ENCODE results near the gene GLIS1. TPM values are rescaled to one million over a fixed set of nuclear protein-coding genes. Genes with fewer than 3 reads are reported as not detected.

Gene GLIS1
- total and polyA plus RNA-seq, 3 experiments from 2014 or later, result 0.18 TPM; not detected in 2

DNA sequence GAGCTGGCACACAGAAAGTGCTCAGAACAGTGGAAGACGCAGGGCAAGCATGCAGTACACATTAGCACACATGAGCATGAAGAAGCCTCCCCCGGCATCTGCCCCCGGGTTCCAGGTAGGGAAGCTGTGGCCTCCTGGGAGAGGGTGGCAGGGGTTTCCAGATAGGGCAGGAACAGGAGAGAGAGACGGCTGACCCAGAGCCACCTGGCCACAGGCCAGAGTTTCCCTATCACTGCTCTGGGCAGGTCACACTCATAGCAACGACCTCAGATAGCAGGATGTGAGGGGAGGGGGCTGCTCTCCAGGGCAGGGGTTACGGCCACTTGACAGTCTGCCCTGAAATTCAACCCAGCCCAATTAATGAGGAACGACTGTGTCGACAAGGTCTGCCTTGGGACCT is 36.6 kb downstream of the GLIS1 start:
- no peak for DNase-seq
- Mint-ChIP-seq H3K27ac (no peak overlapping the region), H3K4me3 (no peak overlapping the region), H3K27me3 (peaks cover 1 to 41% of the 10 kb centered on the region in 2 donors), H3K9me3 (peaks cover 0 to 2% (median 0%) of the 10 kb centered on the region in 5 donors), H3K36me3 (no peaks in the 10 kb centered on the region), H3K4me1 (peaks cover 0 to 2% (median 0%) of the 10 kb centered on the region in 3 donors)
- Histone ChIP-seq H3K9me3 (ENCODE audit: low read length) (no peaks in the 10 kb centered on the region), H3K4me3 (ENCODE audit: low read length) (no peak overlapping the region), H3K36me3 (ENCODE audit: insufficient read depth, low read length) (no peaks in the 10 kb centered on the region), H3K27me3 (ENCODE audit: insufficient read depth, low read length, poor library complexity, severe bottlenecking) (no peaks in the 10 kb centered on the region), H3K27ac (ENCODE audit: low read depth, low read length) (no peak overlapping the region), H3K4me1 (ENCODE audit: insufficient read depth, low read length) (no peaks in the 10 kb centered on the region)
- CTCF ChIA-PET, result no interaction called here
- POLR2A ChIA-PET, result no interaction called here

DNA sequence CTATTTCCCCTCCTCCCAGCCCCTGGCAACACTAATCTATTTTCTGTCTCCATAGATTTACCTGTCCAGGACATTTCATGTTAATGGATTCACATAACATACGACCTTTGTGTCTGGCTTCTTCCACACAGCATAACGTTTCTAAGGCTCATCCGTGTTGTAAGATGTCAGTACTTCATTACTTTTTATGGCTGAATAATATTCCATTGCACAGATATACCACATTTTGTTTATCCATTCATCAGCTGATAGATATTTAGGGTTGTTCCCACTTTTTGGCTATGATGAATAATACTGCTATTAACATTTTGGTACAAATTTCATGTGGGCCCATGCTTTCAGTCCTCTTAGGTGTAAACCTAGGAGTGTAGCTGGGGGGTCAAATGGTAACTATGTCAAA is 38.2 kb downstream of the GLIS1 start:
- Mint-ChIP-seq H3K9me3 (peaks cover 0 to 2% (median 0%) of the 10 kb centered on the region in 5 donors), H3K27ac (no peak overlapping the region), H3K4me1 (peaks cover 0 to 2% (median 0%) of the 10 kb centered on the region in 3 donors), H3K36me3 (no peaks in the 10 kb centered on the region), H3K27me3 (peaks cover 5 to 32% of the 10 kb centered on the region in 2 donors), H3K4me3 (no peak overlapping the region)
- Histone ChIP-seq H3K27me3 (ENCODE audit: insufficient read depth, low read length, poor library complexity, severe bottlenecking) (no peaks in the 10 kb centered on the region), H3K27ac (ENCODE audit: low read depth, low read length) (no peak overlapping the region), H3K4me3 (ENCODE audit: low read length) (no peak overlapping the region), H3K4me1 (ENCODE audit: insufficient read depth, low read length) (no peaks in the 10 kb centered on the region), H3K36me3 (ENCODE audit: insufficient read depth, low read length) (no peaks in the 10 kb centered on the region), H3K9me3 (ENCODE audit: low read length) (no peaks in the 10 kb centered on the region)
- CTCF ChIA-PET, result no interaction called here
- POLR2A ChIA-PET, result no interaction called here
- DNase-seq, result no peak

DNA sequence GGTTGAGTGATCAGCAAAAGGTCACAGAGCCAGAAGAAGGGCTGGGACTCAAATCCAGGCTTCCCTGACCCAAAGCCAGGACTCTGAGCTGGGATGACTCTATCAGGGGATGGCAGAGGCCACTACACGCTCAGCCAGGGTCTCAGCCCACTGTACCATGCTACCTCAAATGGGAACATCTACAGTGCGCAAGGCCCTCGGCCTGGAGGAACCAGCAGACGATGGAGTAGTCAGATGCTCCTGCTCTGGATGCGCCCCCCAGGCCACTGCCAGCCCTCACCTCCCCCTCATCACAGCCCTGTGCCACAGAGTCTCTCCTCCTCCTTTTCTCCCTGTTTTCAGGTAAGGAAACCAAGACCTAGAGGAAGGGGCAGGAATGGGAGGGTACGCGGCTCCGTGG is 39.0 kb downstream of the GLIS1 start:
- Mint-ChIP-seq H3K36me3 (no peaks in the 10 kb centered on the region), H3K9me3 (peaks cover 0 to 2% (median 0%) of the 10 kb centered on the region in 5 donors), H3K27ac (no peak overlapping the region), H3K4me3 (no peak overlapping the region), H3K27me3 (peaks cover 5 to 25% of the 10 kb centered on the region in 2 donors), H3K4me1 (peaks cover 0 to 2% (median 0%) of the 10 kb centered on the region in 3 donors)
- CTCF ChIA-PET, result no interaction called here
- DNase-seq, result no peak
- H3K9me3 ChIP-seq (ENCODE audit: low read length), result no peaks in the 10 kb centered on the region
- POLR2A ChIA-PET, result no interaction called here
- no peak overlapping the region for H3K27ac ChIP-seq (ENCODE audit: low read depth, low read length)
- H3K4me3 ChIP-seq (ENCODE audit: low read length), result no peak overlapping the region
- no peaks in the 10 kb centered on the region for H3K36me3 ChIP-seq (ENCODE audit: insufficient read depth, low read length)
- no peaks in the 10 kb centered on the region for H3K4me1 ChIP-seq (ENCODE audit: insufficient read depth, low read length)
- no peaks in the 10 kb centered on the region for H3K27me3 ChIP-seq (ENCODE audit: insufficient read depth, low read length, poor library complexity, severe bottlenecking)

DNA sequence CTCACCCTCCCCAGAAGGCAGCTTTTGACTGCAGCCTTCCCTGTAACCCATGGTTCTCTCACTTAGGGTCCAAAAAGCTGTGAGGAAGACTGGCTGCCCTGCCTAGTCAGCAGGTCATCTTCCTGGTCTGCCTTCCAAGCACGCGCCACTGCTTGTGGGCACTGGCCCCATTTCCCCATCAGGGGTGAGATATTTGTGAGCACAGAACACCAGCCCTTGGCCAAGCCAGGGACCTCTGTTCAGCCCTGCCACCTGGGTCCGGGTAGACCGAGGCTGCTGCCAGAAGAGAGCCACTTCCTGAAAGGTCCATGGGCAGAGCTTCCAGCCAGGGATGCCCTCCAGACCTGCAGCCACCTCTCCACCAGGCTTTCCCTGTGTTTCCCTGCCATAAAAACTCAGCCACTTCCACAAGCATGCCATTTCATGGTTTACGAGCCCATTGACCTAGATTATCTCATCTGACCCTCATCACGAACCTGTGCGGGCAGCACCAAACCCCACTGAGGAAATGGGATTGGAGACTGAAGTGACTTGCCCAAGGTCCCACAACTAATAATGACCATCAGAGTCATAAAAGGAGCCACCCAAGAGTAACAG is 40.5 kb downstream of the GLIS1 start:
- Histone ChIP-seq H3K36me3 (ENCODE audit: insufficient read depth, low read length) (no peaks in the 10 kb centered on the region), H3K4me1 (ENCODE audit: insufficient read depth, low read length) (no peaks in the 10 kb centered on the region), H3K27ac (ENCODE audit: low read depth, low read length) (no peak overlapping the region), H3K27me3 (ENCODE audit: insufficient read depth, low read length, poor library complexity, severe bottlenecking) (no peaks in the 10 kb centered on the region), H3K4me3 (ENCODE audit: low read length) (no peak overlapping the region), H3K9me3 (ENCODE audit: low read length) (no peaks in the 10 kb centered on the region)
- H3K27ac Mint-ChIP-seq, result no peak overlapping the region
- peaks cover 0 to 2% (median 0%) of the 10 kb centered on the region in 3 donors for H3K4me1 Mint-ChIP-seq
- no peak for DNase-seq
- H3K4me3 Mint-ChIP-seq, result no peak overlapping the region
- no peaks in the 10 kb centered on the region for H3K36me3 Mint-ChIP-seq
- POLR2A ChIA-PET, result no interaction called here
- peaks cover 0 to 2% (median 0%) of the 10 kb centered on the region in 5 donors for H3K9me3 Mint-ChIP-seq
- peaks cover 5 to 19% of the 10 kb centered on the region in 2 donors for H3K27me3 Mint-ChIP-seq
- CTCF ChIA-PET, result no interaction called here

DNA sequence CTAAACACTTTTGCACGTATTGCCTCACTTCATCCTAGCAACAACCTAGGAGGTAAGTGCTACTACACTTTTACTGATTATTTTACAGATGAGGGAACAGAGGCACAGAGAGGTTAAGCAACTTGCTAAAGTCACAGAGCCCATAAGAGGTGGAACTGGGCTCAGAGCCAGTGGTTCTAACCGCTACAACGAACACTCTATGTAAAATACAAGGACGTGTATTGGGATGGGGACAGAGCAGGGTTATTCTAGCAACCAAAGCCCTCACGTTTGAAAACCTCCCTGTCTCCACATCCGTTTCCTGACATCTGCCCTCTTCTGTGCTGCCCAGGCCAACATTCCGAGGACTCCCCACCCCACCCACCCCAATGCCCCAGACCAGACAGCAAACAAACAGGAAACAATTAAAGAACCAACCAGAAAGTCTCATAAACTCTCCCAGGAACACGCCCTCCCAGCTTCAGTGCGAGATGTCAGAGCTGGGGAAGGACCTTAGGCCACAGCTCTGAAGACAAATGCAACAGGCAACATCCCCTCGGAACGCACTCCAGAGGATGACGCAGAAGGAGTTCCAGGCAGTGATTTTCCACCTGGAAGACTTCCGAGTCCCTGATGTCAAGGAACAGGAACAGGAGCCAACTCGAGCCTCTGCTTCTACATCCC is 41.1 kb downstream of the GLIS1 start:
- Histone ChIP-seq H3K36me3 (ENCODE audit: insufficient read depth, low read length) (no peaks in the 10 kb centered on the region), H3K27ac (ENCODE audit: low read depth, low read length) (no peak overlapping the region), H3K27me3 (ENCODE audit: insufficient read depth, low read length, poor library complexity, severe bottlenecking) (no peaks in the 10 kb centered on the region), H3K4me1 (ENCODE audit: insufficient read depth, low read length) (no peaks in the 10 kb centered on the region), H3K4me3 (ENCODE audit: low read length) (no peak overlapping the region), H3K9me3 (ENCODE audit: low read length) (no peaks in the 10 kb centered on the region)
- no peak for DNase-seq
- ChIA-PET POLR2A (no interaction called here), CTCF (no interaction called here)
- Mint-ChIP-seq H3K27ac (no peak overlapping the region), H3K36me3 (no peaks in the 10 kb centered on the region), H3K9me3 (peaks cover 0 to 2% (median 0%) of the 10 kb centered on the region in 5 donors), H3K4me1 (peaks cover 0 to 2% (median 0%) of the 10 kb centered on the region in 3 donors), H3K27me3 (peaks cover 5 to 19% of the 10 kb centered on the region in 2 donors), H3K4me3 (no peak overlapping the region)

DNA sequence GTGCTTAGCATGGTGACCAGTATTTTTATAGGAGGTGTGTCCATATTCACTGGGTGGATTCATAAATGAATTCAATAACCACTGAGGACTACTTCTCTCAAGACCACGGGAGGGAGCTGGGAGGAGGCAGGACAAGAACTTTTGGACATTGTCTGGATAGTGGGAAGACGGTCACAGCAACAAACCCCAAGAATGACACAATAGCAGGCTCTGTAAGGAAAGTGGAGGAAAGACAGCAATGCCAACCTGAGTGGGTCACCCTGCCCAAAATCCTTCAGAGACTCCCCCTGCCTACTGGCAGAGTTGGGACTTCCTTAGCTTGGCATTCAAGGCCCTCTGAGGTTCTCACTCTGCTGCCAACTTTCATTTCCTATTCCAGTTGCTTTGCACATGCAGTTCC is 42.0 kb downstream of the GLIS1 start:
- no peaks in the 10 kb centered on the region for H3K4me1 ChIP-seq (ENCODE audit: insufficient read depth, low read length)
- Mint-ChIP-seq H3K9me3 (peaks cover 0 to 2% (median 0%) of the 10 kb centered on the region in 5 donors), H3K36me3 (no peaks in the 10 kb centered on the region), H3K4me1 (peaks cover 0 to 2% (median 0%) of the 10 kb centered on the region in 3 donors), H3K4me3 (no peak overlapping the region), H3K27me3 (peaks cover 5 to 20% of the 10 kb centered on the region in 2 donors), H3K27ac (peak overlapping the region in 1 of 8 donors; percentile 6)
- H3K27me3 ChIP-seq (ENCODE audit: insufficient read depth, low read length, poor library complexity, severe bottlenecking), result no peaks in the 10 kb centered on the region
- DNase-seq, result no peak
- ChIA-PET CTCF (no interaction called here), POLR2A (no interaction called here)
- no peak overlapping the region for H3K27ac ChIP-seq (ENCODE audit: low read depth, low read length)
- no peaks in the 10 kb centered on the region for H3K9me3 ChIP-seq (ENCODE audit: low read length)
- H3K36me3 ChIP-seq (ENCODE audit: insufficient read depth, low read length), result no peaks in the 10 kb centered on the region
- H3K4me3 ChIP-seq (ENCODE audit: low read length), result no peak overlapping the region

DNA sequence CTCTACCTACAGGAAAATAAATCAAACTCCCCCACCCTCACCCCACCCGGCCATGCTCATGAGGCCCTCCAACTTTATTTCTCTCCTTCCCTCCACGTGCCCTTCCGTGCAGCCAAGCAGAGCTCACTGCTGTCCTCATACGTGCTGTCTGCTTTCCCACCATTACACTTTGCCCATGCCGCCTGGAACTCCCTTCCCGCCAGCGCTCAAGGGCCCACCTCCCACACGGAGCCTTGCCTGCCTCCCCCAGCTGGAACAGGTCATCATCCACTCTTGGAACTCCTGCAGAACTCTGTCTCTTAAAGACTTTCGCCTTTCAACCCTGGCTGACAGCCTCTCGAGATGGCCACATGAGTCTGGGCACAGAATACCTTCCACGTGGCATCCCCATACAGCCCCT is 42.4 kb downstream of the GLIS1 start:
- no peak overlapping the region for H3K4me3 ChIP-seq (ENCODE audit: low read length)
- H3K27ac Mint-ChIP-seq, result peak overlapping the region in 2 of 8 donors; percentile 6 to 68
- H3K36me3 Mint-ChIP-seq, result no peaks in the 10 kb centered on the region
- no peaks in the 10 kb centered on the region for H3K27me3 ChIP-seq (ENCODE audit: insufficient read depth, low read length, poor library complexity, severe bottlenecking)
- H3K4me1 ChIP-seq (ENCODE audit: insufficient read depth, low read length), result no peaks in the 10 kb centered on the region
- POLR2A ChIA-PET, result no interaction called here
- H3K27me3 Mint-ChIP-seq, result peaks cover 9 to 24% of the 10 kb centered on the region in 2 donors
- H3K9me3 ChIP-seq (ENCODE audit: low read length), result no peaks in the 10 kb centered on the region
- no peak for DNase-seq
- peaks cover 0 to 2% (median 0%) of the 10 kb centered on the region in 3 donors for H3K4me1 Mint-ChIP-seq
- no peaks in the 10 kb centered on the region for H3K36me3 ChIP-seq (ENCODE audit: insufficient read depth, low read length)
- no peak overlapping the region for H3K4me3 Mint-ChIP-seq
- CTCF ChIA-PET, result no interaction called here
- H3K9me3 Mint-ChIP-seq, result peaks cover 0 to 2% (median 0%) of the 10 kb centered on the region in 5 donors
- H3K27ac ChIP-seq (ENCODE audit: low read depth, low read length), result no peak overlapping the region

DNA sequence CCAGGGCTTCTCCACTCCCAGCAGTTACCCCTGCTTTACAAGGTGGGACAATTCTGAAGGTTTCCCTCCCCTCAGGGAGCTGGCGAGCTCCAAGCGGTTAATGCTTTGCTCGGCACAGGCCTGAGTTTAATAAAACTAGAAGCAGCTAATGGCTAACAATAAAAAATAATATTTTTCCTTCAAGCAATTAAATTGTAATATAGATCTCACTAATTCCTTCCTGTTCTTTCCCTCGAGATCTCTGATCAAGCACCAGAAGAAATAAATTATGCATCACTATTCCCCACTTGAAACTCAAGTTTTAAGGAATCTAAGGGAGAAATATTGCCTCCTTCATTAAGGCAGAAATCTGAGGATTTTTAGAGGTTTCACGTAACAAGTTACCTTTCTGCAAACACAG is 42.9 kb downstream of the GLIS1 start:
- peaks cover 11 to 23% of the 10 kb centered on the region in 2 donors for H3K27me3 Mint-ChIP-seq
- Histone ChIP-seq H3K36me3 (ENCODE audit: insufficient read depth, low read length) (no peaks in the 10 kb centered on the region), H3K9me3 (ENCODE audit: low read length) (no peaks in the 10 kb centered on the region), H3K27me3 (ENCODE audit: insufficient read depth, low read length, poor library complexity, severe bottlenecking) (no peaks in the 10 kb centered on the region), H3K27ac (ENCODE audit: low read depth, low read length) (no peak overlapping the region), H3K4me1 (ENCODE audit: insufficient read depth, low read length) (no peaks in the 10 kb centered on the region), H3K4me3 (ENCODE audit: low read length) (no peak overlapping the region)
- H3K9me3 Mint-ChIP-seq, result peaks cover 0 to 2% (median 0%) of the 10 kb centered on the region in 5 donors
- no peak overlapping the region for H3K4me3 Mint-ChIP-seq
- peaks cover 0 to 2% (median 0%) of the 10 kb centered on the region in 3 donors for H3K4me1 Mint-ChIP-seq
- DNase-seq, result no peak
- H3K36me3 Mint-ChIP-seq, result no peaks in the 10 kb centered on the region
- ChIA-PET POLR2A (no interaction called here), CTCF (no interaction called here)
- peak overlapping the region in 1 of 8 donors; percentile 23 for H3K27ac Mint-ChIP-seq
